NT2/D1 (cell line): ENCODE results near the gene RAP1GAP.

Source experiments
- DNase-seq: peaks from one replicate; pipeline ENCODE4 v3.0.0-alpha.2; 2011; ENCODE audit warnings: low read depth, low spot score
- H3K27me3 ChIP-seq: 2 replicates; pipeline ENCODE4 v1.6.0; 2011; ENCODE audit warnings: mild to moderate bottlenecking; ENCODE audit not compliant: insufficient read length, insufficient read depth
- H3K36me3 ChIP-seq: 2 replicates; pipeline ENCODE4 v1.6.1; 2011; ENCODE audit warnings: mild to moderate bottlenecking, low read length, mixed read lengths; ENCODE audit not compliant: insufficient read depth, insufficient read length
- H3K4me1 ChIP-seq: 2 replicates; pipeline ENCODE4 v1.5.1; 2011; ENCODE audit not compliant: insufficient read depth, insufficient read length
- H3K4me3 ChIP-seq: 2 replicates; pipeline ENCODE4 v1.5.1; 2011; ENCODE audit warnings: low read depth; ENCODE audit not compliant: insufficient read length
- H3K9ac ChIP-seq: 2 replicates; pipeline ENCODE4 v1.6.0; 2011; ENCODE audit warnings: low read depth; ENCODE audit not compliant: insufficient read length
- H3K9me3 ChIP-seq: 2 replicates; pipeline ENCODE4 v1.5.1; 2011; ENCODE audit warnings: mild to moderate bottlenecking, low read length; ENCODE audit not compliant: insufficient read depth
- SUZ12 ChIP-seq: IDR thresholded peaks from 2 replicates; pipeline ENCODE4 v1.6.1; 2011; ENCODE audit not compliant: insufficient read length, insufficient read depth; ENCODE audit errors: extremely low read depth
- YY1 ChIP-seq: IDR thresholded peaks from 2 replicates; pipeline ENCODE4 v1.6.1; 2011; ENCODE audit not compliant: insufficient read length, insufficient read depth
- ZNF274 ChIP-seq: IDR thresholded peaks from 2 replicates; pipeline ENCODE4 v1.6.1; 2011; ENCODE audit warnings: mild to moderate bottlenecking, low read depth, low read length

RAP1GAP gene

DNA sequence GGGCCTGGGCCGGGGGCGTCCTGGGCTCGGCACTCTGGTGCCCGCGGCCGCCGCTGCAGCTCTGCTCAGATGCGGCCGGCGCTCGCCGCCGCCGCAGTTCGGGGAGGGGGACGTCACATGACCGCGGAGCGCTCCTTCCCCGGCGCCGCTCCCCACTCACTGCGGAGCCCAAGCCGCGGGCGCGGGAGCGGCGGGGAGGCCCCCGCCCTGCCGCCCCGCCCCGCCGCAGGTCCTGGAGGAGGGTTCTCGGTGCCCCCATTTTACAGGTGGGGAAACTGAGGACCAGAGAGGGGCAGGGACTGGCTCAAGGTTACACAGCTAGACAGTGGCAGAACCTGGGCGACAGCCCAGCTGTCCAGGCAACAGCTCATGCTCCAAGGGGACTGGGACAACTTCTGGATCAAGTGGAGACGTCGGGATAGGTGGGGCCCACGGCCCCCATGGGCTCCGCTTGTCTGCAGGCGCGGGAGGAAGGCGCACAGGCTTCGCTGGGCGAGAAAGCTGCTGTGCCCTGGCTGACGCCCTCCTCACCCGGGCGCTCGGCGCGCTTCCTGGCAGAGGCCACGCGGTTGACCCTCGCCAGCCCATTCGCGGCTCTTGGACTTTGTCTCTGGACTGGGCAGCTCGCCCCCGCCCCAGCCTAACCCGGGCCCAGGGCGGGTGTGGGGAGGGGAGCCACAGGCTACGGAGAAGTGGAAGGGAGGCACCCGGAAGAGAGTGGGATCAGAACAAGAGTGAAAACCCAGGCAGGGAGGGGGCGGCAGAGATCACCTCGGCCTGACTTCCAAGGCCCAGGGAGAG is at the start of gene RAP1GAP:
Gene RAP1GAP (minus strand): TSS at position 100 of the 801 bp plus-strand sequence. CDS start 49,325 bp downstream, outside the sequence.
- peaks cover 13% of the 10 kb centered on the region for H3K27me3 ChIP-seq
- TF ChIP-seq YY1 (no peak), SUZ12 (no peak), ZNF274 (no peak)
- H3K9me3 ChIP-seq = no peaks in the 10 kb centered on the region
- no peaks in the 10 kb centered on the region for H3K36me3 ChIP-seq
- peak within 1 kb of the TSS; percentile 76 for H3K9ac ChIP-seq
- peak within 1 kb of the TSS; percentile 58 for H3K4me3 ChIP-seq
- no peak for DNase-seq
- H3K4me1 ChIP-seq = peaks cover 17% of the 10 kb centered on the region

DNA sequence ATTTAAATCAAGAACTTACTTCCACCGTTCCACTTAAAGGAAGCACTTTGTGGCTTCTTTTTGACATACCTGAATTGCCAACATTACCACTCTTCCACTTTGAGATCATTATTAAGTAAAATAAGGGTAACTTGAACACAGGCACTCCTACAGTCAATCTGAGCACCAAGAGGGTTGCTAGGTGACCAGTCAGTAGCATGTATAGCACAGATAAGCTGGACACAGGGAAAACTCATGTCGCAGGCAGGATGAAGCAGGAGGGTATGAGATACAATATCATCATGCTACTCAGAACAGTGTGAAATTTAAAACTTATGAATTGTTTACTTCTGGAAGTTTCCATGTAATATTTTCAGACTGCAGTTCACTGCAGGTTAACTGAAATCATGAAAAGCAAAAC is 47.0 kb upstream of the RAP1GAP start:
- H3K36me3 ChIP-seq = peaks cover 76% of the 10 kb centered on the region
- DNase-seq = no peak
- no peaks in the 10 kb centered on the region for H3K4me1 ChIP-seq
- TF ChIP-seq SUZ12 (no peak), ZNF274 (no peak), YY1 (no peak)
- H3K27me3 ChIP-seq = no peaks in the 10 kb centered on the region
- no peak overlapping the region for H3K4me3 ChIP-seq
- no peaks in the 10 kb centered on the region for H3K9me3 ChIP-seq
- no peak overlapping the region for H3K9ac ChIP-seq

DNA sequence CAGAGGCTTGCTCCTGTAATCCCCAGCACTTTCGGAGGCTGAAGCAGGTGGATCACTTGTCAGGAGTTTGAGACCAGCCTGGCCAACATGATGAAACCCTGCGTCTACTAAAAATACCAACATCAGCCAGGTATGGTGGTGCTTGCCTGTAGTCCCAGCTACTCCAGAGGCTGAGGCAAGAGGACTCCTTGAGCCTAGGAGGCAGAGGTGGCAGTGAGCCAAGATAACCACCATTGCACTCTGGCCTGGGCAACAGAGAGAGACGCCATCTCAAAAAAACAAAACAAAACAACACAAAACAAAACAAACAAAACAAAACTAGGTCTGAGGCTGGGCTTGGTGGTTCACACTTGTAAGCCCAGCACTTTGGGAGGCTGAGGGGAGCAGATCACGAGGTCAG is 38.7 kb upstream of the RAP1GAP start:
- peaks cover 41% of the 10 kb centered on the region for H3K36me3 ChIP-seq
- no peak overlapping the region for H3K4me3 ChIP-seq

DNA sequence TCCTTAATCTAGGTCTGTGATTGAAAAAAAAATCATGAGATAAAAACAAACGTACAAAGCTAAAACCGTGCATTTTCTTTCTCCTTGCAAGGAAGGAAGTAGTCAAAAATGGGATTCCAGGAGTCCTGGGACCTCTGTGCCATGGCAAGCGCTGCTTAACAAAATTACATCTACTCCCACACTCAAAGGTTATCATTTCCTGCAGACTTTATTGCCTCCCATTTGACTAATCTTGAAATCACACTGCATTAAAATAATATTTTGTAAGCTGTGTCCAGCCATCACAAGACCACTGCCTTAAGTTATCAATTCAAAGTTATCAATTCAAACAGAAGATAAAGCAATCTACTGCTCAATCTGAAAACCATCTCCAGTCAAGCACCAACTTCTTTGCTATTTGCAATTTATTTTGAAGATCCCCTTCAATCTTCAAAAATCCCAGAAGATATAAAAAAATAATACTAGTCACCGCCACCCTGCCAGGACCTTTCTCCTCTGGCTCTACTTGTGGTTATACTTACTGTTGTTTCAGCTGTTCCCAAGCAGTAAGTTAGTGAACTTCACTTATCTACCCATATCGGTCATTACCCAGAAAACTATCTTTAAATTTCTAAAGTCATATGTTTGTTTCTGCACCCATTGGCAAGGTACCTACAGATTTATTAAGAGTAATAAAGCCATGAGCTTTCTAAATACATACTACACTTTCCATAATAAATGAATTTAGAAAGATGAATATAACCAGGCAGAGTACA is 38.1 kb upstream of the RAP1GAP start:
- H3K36me3 ChIP-seq = peaks cover 44% of the 10 kb centered on the region
- no peak overlapping the region for H3K4me3 ChIP-seq
- H3K4me1 ChIP-seq = peaks cover 4% of the 10 kb centered on the region
- TF ChIP-seq YY1 (no peak), ZNF274 (no peak), SUZ12 (no peak)
- no peaks in the 10 kb centered on the region for H3K27me3 ChIP-seq
- no peak overlapping the region for H3K9ac ChIP-seq
- no peak for DNase-seq
- no peaks in the 10 kb centered on the region for H3K9me3 ChIP-seq

More for the DNA sequence above, 38.7 kb upstream of the RAP1GAP start:
- H3K4me1 ChIP-seq = peaks cover 4% of the 10 kb centered on the region
- TF ChIP-seq ZNF274 = no peak
- no peak for TF ChIP-seq SUZ12
- no peak for TF ChIP-seq YY1
- H3K27me3 ChIP-seq = no peaks in the 10 kb centered on the region
- no peak for DNase-seq
- no peaks in the 10 kb centered on the region for H3K9me3 ChIP-seq
- no peak overlapping the region for H3K9ac ChIP-seq

DNA sequence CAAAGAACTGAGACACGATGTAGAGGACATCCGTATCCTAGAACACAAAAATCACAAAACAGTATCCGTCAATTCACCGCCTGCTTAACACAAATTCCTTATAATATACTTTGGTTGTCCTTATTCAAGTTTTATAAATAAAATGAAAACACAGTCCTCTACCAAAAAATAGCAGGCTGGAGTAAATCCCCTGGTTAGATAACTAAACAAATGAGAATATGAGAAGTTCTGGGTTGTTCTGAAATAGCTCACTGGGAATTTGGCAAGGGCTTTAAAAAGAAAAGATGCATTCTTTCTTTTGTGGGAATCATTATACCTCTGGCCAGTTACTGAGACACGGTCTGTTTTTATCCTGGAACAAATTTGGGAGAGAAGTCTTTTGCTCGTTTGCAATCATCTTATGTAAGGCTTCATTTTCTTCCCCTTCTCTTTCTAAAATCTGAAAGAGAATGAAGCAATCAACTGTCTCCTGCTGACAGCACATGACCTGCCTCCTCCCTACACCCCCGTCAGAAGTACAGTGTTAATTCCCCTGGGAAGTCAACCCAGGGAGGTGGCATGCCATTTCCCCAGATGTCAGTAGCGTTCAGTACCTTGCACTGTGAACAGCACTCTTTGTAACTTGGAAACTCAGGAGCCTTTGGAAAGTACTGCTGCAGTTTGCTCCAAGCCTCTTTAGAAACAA is 37.1 kb upstream of the RAP1GAP start:
- Histone ChIP-seq H3K9ac (no peak overlapping the region), H3K27me3 (no peaks in the 10 kb centered on the region), H3K4me1 (peaks cover 4% of the 10 kb centered on the region), H3K4me3 (no peak overlapping the region), H3K36me3 (peaks cover 43% of the 10 kb centered on the region), H3K9me3 (no peaks in the 10 kb centered on the region)
- peak; percentile 42 for DNase-seq
- no peak for TF ChIP-seq YY1
- TF ChIP-seq SUZ12 = no peak
- no peak for TF ChIP-seq ZNF274

DNA sequence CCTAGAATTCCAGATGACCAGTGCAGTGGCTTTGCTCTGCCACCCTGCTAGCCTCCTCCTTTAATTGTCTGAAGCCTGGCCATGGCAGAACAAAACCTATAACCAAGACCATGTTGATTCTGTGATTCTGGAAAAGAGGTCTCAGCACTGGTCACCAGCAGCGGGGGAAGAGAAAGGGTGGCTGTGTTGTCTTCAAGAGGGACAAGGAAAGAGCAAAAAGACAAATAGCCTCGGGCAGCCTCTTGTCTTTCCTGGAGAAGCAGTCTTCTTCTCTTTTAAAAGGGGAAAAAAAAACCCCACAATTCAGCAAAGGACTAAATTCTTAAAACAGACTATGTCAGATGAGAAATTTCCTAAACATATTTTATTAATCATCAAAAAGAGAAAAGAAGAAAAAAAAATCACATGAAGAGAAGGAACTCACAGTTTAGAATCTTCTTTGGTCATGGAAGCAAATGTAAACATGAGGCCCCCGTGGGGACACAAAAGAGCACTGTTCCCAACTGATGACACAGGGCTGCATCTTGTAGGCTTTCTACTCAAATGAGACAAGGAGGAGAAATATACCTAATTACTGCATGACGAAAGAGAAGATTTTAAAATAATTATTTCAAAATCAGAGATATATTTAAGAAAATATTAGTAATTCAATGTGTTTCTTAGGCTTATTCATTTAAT is 36.3 kb upstream of the RAP1GAP start:
- Histone ChIP-seq H3K9ac (no peak overlapping the region), H3K4me3 (no peak overlapping the region), H3K9me3 (no peaks in the 10 kb centered on the region), H3K27me3 (no peaks in the 10 kb centered on the region), H3K4me1 (peaks cover 4% of the 10 kb centered on the region), H3K36me3 (peaks cover 45% of the 10 kb centered on the region)
- TF ChIP-seq YY1 (no peak), SUZ12 (no peak), ZNF274 (no peak)
- no peak for DNase-seq
